Activated T-cell treated with anti-CD3 and anti-CD28 coated beads, Interleukin-2, amount 50 U/mL, for 24 hours (primary cell): ENCODE measurements around the gene LSM4.
A peak's percentile ranks its signal among the peaks of the same experiment; 100 is the strongest.
"Not testable (repeated sequence)": the region's sequence is repeated elsewhere in the genome, so short reads cannot be mapped to it uniquely, and the experiment has no call there.

Source experiments
- DNase-seq: peaks from one replicate; pipeline ENCODE4 v3.0.0-alpha.2; 2020
- H3K27ac Mint-ChIP-seq: 2 replicates; pipeline ENCODE4 v1.8.0; 2020; ENCODE audit warnings: mild to moderate bottlenecking, mixed read lengths
- H3K27me3 Mint-ChIP-seq: 2 replicates; pipeline ENCODE4 v1.8.0; 2020; ENCODE audit warnings: mixed read lengths
- H3K36me3 Mint-ChIP-seq: 2 replicates; pipeline ENCODE4 v1.8.0; 2020; ENCODE audit warnings: low read depth, mixed read lengths
- H3K4me1 Mint-ChIP-seq: 2 replicates; pipeline ENCODE4 v1.8.0; 2020; ENCODE audit warnings: low read depth, mixed read lengths
- H3K4me3 Mint-ChIP-seq: 2 replicates; pipeline ENCODE4 v1.8.0; 2020; ENCODE audit warnings: mild to moderate bottlenecking, moderate library complexity, mixed read lengths
- H3K9me3 Mint-ChIP-seq: 2 replicates; pipeline ENCODE4 v1.8.0; 2020; ENCODE audit warnings: mixed read lengths

LSM4 gene

GRCh38 chr19:18322759-18323460 lies at the start of gene LSM4:
LSM4 (minus strand) TSS chr19:18323076; CDS start chr19:18323020, 56 bp downstream.
- H3K27me3 Mint-ChIP-seq: no peaks in the 10 kb centered on the region
- peak; percentile 100 for DNase-seq
- peak within 1 kb of the TSS; percentile 89 for H3K4me3 Mint-ChIP-seq
- peaks cover 50% of the 10 kb centered on the region for H3K4me1 Mint-ChIP-seq
- peaks cover 47% of the 10 kb centered on the region for H3K36me3 Mint-ChIP-seq
- H3K9me3 Mint-ChIP-seq: no peaks in the 10 kb centered on the region
- H3K27ac Mint-ChIP-seq: peak within 1 kb of the TSS; percentile 97

- no peak for DNase-seq
- Mint-ChIP-seq H3K27ac (no peak overlapping the region), H3K36me3 (peaks cover 24% of the 10 kb centered on the region), H3K4me1 (peaks cover 5% of the 10 kb centered on the region), H3K4me3 (no peak overlapping the region), H3K9me3 (no peaks in the 10 kb centered on the region), H3K27me3 (no peaks in the 10 kb centered on the region)
Observed at GRCh38 chr19:18368504-18369222, 45.8 kb upstream of the LSM4 start.

GRCh38 chr19:18366021-18366435 lies 43.2 kb upstream of the LSM4 start:
- peaks cover 2% of the 10 kb centered on the region for H3K4me1 Mint-ChIP-seq
- no peak for DNase-seq
- no peaks in the 10 kb centered on the region for H3K27me3 Mint-ChIP-seq
- no peak overlapping the region for H3K27ac Mint-ChIP-seq
- H3K9me3 Mint-ChIP-seq: no peaks in the 10 kb centered on the region
- H3K4me3 Mint-ChIP-seq: no peak overlapping the region
- H3K36me3 Mint-ChIP-seq: peaks cover 41% of the 10 kb centered on the region

GRCh38 chr19:18364826-18365528 lies 42.1 kb upstream of the LSM4 start:
- peaks cover 41% of the 10 kb centered on the region for H3K36me3 Mint-ChIP-seq
- DNase-seq: no peak

GRCh38 chr19:18364277-18364825 lies 41.5 kb upstream of the LSM4 start:
- peaks cover 47% of the 10 kb centered on the region for H3K36me3 Mint-ChIP-seq
- H3K9me3 Mint-ChIP-seq, DNase-seq, H3K27ac Mint-ChIP-seq, H3K27me3 Mint-ChIP-seq, H3K4me3 Mint-ChIP-seq, H3K4me1 Mint-ChIP-seq: not testable (repeated sequence)

More at GRCh38 chr19:18364826-18365528, 42.1 kb upstream of the LSM4 start:
- Mint-ChIP-seq H3K4me3 (no peak overlapping the region), H3K27ac (peak overlapping the region; percentile 40), H3K4me1 (peaks cover 2% of the 10 kb centered on the region), H3K9me3 (no peaks in the 10 kb centered on the region), H3K27me3 (no peaks in the 10 kb centered on the region)

GRCh38 chr19:18363787-18364186 lies 40.9 kb upstream of the LSM4 start:
- Mint-ChIP-seq H3K27ac (no peak overlapping the region), H3K4me3 (no peak overlapping the region), H3K36me3 (peaks cover 53% of the 10 kb centered on the region), H3K27me3 (no peaks in the 10 kb centered on the region), H3K4me1 (peaks cover 2% of the 10 kb centered on the region), H3K9me3 (no peaks in the 10 kb centered on the region)
- no peak for DNase-seq

- H3K27me3 Mint-ChIP-seq: no peaks in the 10 kb centered on the region
- no peak overlapping the region for H3K4me3 Mint-ChIP-seq
- no peak overlapping the region for H3K27ac Mint-ChIP-seq
- no peak for DNase-seq
- peaks cover 61% of the 10 kb centered on the region for H3K36me3 Mint-ChIP-seq
- H3K9me3 Mint-ChIP-seq: no peaks in the 10 kb centered on the region
- peaks cover 2% of the 10 kb centered on the region for H3K4me1 Mint-ChIP-seq
Observed at GRCh38 chr19:18362934-18363542, 40.2 kb upstream of the LSM4 start.

- Mint-ChIP-seq H3K4me1 (peaks cover 2% of the 10 kb centered on the region), H3K4me3 (no peak overlapping the region), H3K27ac (no peak overlapping the region), H3K27me3 (no peaks in the 10 kb centered on the region), H3K36me3 (peaks cover 73% of the 10 kb centered on the region), H3K9me3 (no peaks in the 10 kb centered on the region)
- DNase-seq: no peak
Observed at GRCh38 chr19:18361646-18362045, 38.8 kb upstream of the LSM4 start.

GRCh38 chr19:18357041-18357440 lies 34.2 kb upstream of the LSM4 start:
- Mint-ChIP-seq H3K4me1 (no peaks in the 10 kb centered on the region), H3K36me3 (peaks cover 61% of the 10 kb centered on the region), H3K27me3 (no peaks in the 10 kb centered on the region), H3K9me3 (no peaks in the 10 kb centered on the region), H3K4me3 (no peak overlapping the region), H3K27ac (no peak overlapping the region)
- DNase-seq: no peak

- H3K9me3 Mint-ChIP-seq, H3K27ac Mint-ChIP-seq, H3K4me3 Mint-ChIP-seq, DNase-seq, H3K4me1 Mint-ChIP-seq, H3K27me3 Mint-ChIP-seq: not testable (repeated sequence)
- H3K36me3 Mint-ChIP-seq: peaks cover 60% of the 10 kb centered on the region
Observed at GRCh38 chr19:18354743-18355142, 31.9 kb upstream of the LSM4 start.

- Mint-ChIP-seq H3K4me1 (peaks cover 5% of the 10 kb centered on the region), H3K27ac (no peak overlapping the region), H3K4me3 (no peak overlapping the region), H3K27me3 (no peaks in the 10 kb centered on the region), H3K9me3 (no peaks in the 10 kb centered on the region), H3K36me3 (peaks cover 50% of the 10 kb centered on the region)
- DNase-seq: no peak
Observed at GRCh38 chr19:18353378-18354005, 30.6 kb upstream of the LSM4 start.

GRCh38 chr19:18351544-18351943 lies 28.7 kb upstream of the LSM4 start:
- Mint-ChIP-seq H3K4me3 (no peak overlapping the region), H3K4me1 (peaks cover 5% of the 10 kb centered on the region), H3K27me3 (no peaks in the 10 kb centered on the region), H3K36me3 (peaks cover 41% of the 10 kb centered on the region), H3K9me3 (no peaks in the 10 kb centered on the region), H3K27ac (no peak overlapping the region)
- DNase-seq: no peak

GRCh38 chr19:18350490-18350889 lies 27.6 kb upstream of the LSM4 start:
- peaks cover 5% of the 10 kb centered on the region for H3K4me1 Mint-ChIP-seq
- H3K27me3 Mint-ChIP-seq: no peaks in the 10 kb centered on the region
- no peak for DNase-seq
- H3K9me3 Mint-ChIP-seq: no peaks in the 10 kb centered on the region
- no peak overlapping the region for H3K27ac Mint-ChIP-seq
- peaks cover 36% of the 10 kb centered on the region for H3K36me3 Mint-ChIP-seq
- no peak overlapping the region for H3K4me3 Mint-ChIP-seq
